HEK293 (cell line): ENCODE results near the gene TBC1D24.

Experiments used
- EGR2 ChIP-seq: fragments of 450-650 bp; formaldehyde crosslinking; IDR thresholded peaks from 2 replicates; pipeline ENCODE4 v1.5.1; 2016; ENCODE audit warnings: low read depth, missing biosample characterization, missing genetic modification characterization
- GLIS2 ChIP-seq: fragments of 450-650 bp; formaldehyde crosslinking; IDR thresholded peaks from 2 replicates; pipeline ENCODE4 v1.5.1; 2016; ENCODE audit warnings: missing biosample characterization, missing genetic modification characterization
- KLF1 ChIP-seq: fragments of 450-650 bp; formaldehyde crosslinking; IDR thresholded peaks from 2 replicates; pipeline ENCODE4 v1.5.1; 2016; ENCODE audit warnings: missing biosample characterization, missing genetic modification characterization
- KLF10 ChIP-seq: fragments of 450-650 bp; IDR thresholded peaks from 2 replicates; pipeline ENCODE4 v1.5.1; 2018; ENCODE audit warnings: missing biosample characterization, mild to moderate bottlenecking, missing genetic modification characterization
- KLF16 ChIP-seq: fragments of 450-650 bp; formaldehyde crosslinking; IDR thresholded peaks from 2 replicates; pipeline ENCODE4 v1.5.1; 2017; ENCODE audit warnings: missing biosample characterization, missing genetic modification characterization
- SCRT2 ChIP-seq: fragments of 450-650 bp; formaldehyde crosslinking; IDR thresholded peaks from 2 replicates; pipeline ENCODE4 v1.5.1; 2016; ENCODE audit warnings: missing biosample characterization, missing genetic modification characterization
- SP7 ChIP-seq: fragments of 450-650 bp; formaldehyde crosslinking; IDR thresholded peaks from 2 replicates; pipeline ENCODE4 v1.5.1; 2016; ENCODE audit warnings: missing biosample characterization, missing genetic modification characterization
- TRIM28 ChIP-seq: IDR thresholded peaks from 2 replicates; pipeline ENCODE4 v1.6.1; 2011; ENCODE audit warnings: low read length, control low read depth, borderline replicate concordance
- ZBTB10 ChIP-seq: fragments of 450-650 bp; formaldehyde crosslinking; IDR thresholded peaks from 2 replicates; pipeline ENCODE4 v1.5.1; 2016; ENCODE audit warnings: missing biosample characterization, missing genetic modification characterization
- ZBTB17 ChIP-seq: fragments of 450-650 bp; formaldehyde crosslinking; IDR thresholded peaks from 2 replicates; pipeline ENCODE4 v1.5.1; 2016; ENCODE audit warnings: missing biosample characterization, missing genetic modification characterization
- ZBTB8A ChIP-seq: fragments of 450-650 bp; formaldehyde crosslinking; IDR thresholded peaks from 2 replicates; pipeline ENCODE4 v1.5.1; 2016; ENCODE audit warnings: missing biosample characterization, missing genetic modification characterization
- ZNF280C ChIP-seq: fragments of 450-650 bp; formaldehyde crosslinking; IDR thresholded peaks from 2 replicates; pipeline ENCODE4 v1.5.1; 2016; ENCODE audit warnings: missing biosample characterization, missing genetic modification characterization
- ZNF311 ChIP-seq: fragments of 450-650 bp; formaldehyde crosslinking; IDR thresholded peaks from 2 replicates; pipeline ENCODE4 v1.5.1; 2017; ENCODE audit warnings: missing biosample characterization, missing genetic modification characterization, borderline replicate concordance
- ZNF530 ChIP-seq: fragments of 450-650 bp; formaldehyde crosslinking; IDR thresholded peaks from 2 replicates; pipeline ENCODE4 v1.5.1; 2016; ENCODE audit warnings: low read depth, missing biosample characterization, missing genetic modification characterization
- ZNF610 ChIP-seq: fragments of 450-650 bp; formaldehyde crosslinking; IDR thresholded peaks from 2 replicates; pipeline ENCODE4 v1.5.1; 2016; ENCODE audit warnings: missing biosample characterization, missing genetic modification characterization, borderline replicate concordance
- ZNF692 ChIP-seq: fragments of 450-650 bp; formaldehyde crosslinking; IDR thresholded peaks from 2 replicates; pipeline ENCODE4 v1.5.1; 2016; ENCODE audit warnings: missing biosample characterization, missing genetic modification characterization
- ZNF777 ChIP-seq: fragments of 450-650 bp; formaldehyde crosslinking; IDR thresholded peaks from 2 replicates; pipeline ENCODE4 v1.5.1; 2017; ENCODE audit warnings: missing biosample characterization, missing genetic modification characterization, borderline replicate concordance
- ZNF785 ChIP-seq: fragments of 450-650 bp; formaldehyde crosslinking; IDR thresholded peaks from 2 replicates; pipeline ENCODE4 v1.5.1; 2016; ENCODE audit warnings: missing biosample characterization, missing genetic modification characterization
- ZXDB ChIP-seq: fragments of 450-650 bp; formaldehyde crosslinking; IDR thresholded peaks from 2 replicates; pipeline ENCODE4 v1.5.1; 2016; ENCODE audit warnings: missing biosample characterization, missing genetic modification characterization
- TF ChIP-seq, protein P1 (sequence below): fragments of 450-650 bp; formaldehyde crosslinking; IDR thresholded peaks from 2 replicates; pipeline ENCODE4 v1.5.1; 2016; ENCODE audit warnings: missing biosample characterization, missing genetic modification characterization
- TF ChIP-seq, protein P2 (sequence below): fragments of 450-650 bp; formaldehyde crosslinking; IDR thresholded peaks from 2 replicates; pipeline ENCODE4 v1.5.1; 2016; ENCODE audit warnings: missing biosample characterization, missing genetic modification characterization
- TF ChIP-seq, protein P3 (sequence below): fragments of 450-650 bp; formaldehyde crosslinking; optimal IDR thresholded peaks from 2 replicates; pipeline ENCODE3; 2016; ENCODE audit warnings: missing biosample characterization, mild to moderate bottlenecking, missing genetic modification characterization

TBC1D24 gene

DNA sequence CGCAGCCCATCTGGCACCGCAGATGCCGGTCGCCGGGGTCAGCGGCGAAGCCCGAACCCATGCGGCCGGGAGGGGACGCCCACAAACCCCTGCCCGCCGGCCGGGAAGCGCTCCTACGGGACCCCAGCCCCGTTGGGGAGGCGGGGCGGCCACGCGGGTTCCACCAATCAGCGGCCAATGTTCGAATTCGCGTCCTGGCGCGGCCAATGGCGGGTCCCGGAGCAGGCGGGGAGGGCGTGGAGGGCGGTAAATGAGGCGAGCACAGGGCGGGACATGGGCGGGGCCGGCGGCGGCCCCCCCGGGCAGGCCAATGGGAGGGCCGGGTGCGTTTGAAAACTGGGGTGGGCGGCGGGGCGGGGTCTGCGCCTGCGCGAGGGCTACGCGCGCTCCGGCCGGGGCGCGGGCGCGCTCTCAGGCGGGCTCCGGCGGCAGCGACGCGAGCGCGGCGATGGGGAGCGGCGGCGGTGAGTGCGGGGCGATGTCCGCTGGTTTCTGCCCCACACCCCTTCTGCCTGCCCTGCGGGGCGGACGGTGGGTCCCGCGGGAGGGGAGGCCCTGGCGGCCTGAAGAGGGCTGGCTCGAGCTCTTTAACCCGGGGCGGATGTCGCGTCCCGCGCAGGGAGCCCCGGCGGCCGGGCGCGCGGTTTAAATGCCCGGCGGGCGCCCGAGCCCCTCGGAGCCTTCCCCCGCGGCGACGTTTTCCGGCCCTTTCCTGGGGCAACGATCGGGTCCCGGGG lies 45.7 kb upstream of the TBC1D24 start, which contains the start of gene CCNF (continued):
- TF ChIP-seq ZNF692 (peak; percentile 9; the same call in 1 of the 2 replicates), KLF16 (peak; percentile 51; the same call in 1 of the 2 replicates), ZNF777 (peak; percentile 9; the same call in 1 of the 2 replicates), ZNF785 (0 out of 2 replicates have a peak, but pooled peaks have one; percentile 44), TRIM28 (no peak), SP7 (tag by site-specific recombination) (peak; percentile 43; the same call in 1 of the 2 replicates), EGR2 (peak; percentile 68), ZNF280C (tag by site-specific recombination) (no peak), SCRT2 (tag by site-specific recombination) (no peak), KLF1 (tag by site-specific recombination) (peak; percentile 94), GLIS2 (peak; percentile 81; the same call in 1 of the 2 replicates), ZBTB10 (tag by site-specific recombination) (peak; percentile 83; the same call in 1 of the 2 replicates), KLF10 (tag by site-specific recombination) (peak; percentile 87; the same call in 1 of the 2 replicates), ZNF610 (tag by site-specific recombination) (peak; percentile 85; the same call in 1 of the 2 replicates), ZNF530 (tag by site-specific recombination) (no peak), ZNF311 (tag by site-specific recombination) (no peak), ZBTB17 (no peak), ZXDB (peak; percentile 96), ZBTB8A (tag by site-specific recombination) (peak; percentile 94)
- TF ChIP-seq, protein P1, sequence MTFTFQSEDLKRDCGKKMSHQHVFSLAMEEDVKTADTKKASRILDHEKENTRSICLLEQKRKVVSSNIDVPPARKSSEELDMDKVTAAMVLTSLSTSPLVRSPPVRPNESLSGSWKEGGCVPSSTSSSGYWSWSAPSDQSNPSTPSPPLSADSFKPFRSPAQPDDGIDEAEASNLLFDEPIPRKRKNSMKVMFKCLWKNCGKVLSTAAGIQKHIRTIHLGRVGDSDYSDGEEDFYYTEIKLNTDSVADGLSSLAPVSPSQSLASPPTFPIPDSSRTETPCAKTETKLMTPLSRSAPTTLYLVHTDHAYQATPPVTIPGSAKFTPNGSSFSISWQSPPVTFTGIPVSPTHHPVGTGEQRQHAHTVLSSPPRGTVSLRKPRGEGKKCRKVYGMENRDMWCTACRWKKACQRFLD, result 0 out of 2 replicates have a peak, but pooled peaks have one; percentile 14
- TF ChIP-seq, protein P2, sequence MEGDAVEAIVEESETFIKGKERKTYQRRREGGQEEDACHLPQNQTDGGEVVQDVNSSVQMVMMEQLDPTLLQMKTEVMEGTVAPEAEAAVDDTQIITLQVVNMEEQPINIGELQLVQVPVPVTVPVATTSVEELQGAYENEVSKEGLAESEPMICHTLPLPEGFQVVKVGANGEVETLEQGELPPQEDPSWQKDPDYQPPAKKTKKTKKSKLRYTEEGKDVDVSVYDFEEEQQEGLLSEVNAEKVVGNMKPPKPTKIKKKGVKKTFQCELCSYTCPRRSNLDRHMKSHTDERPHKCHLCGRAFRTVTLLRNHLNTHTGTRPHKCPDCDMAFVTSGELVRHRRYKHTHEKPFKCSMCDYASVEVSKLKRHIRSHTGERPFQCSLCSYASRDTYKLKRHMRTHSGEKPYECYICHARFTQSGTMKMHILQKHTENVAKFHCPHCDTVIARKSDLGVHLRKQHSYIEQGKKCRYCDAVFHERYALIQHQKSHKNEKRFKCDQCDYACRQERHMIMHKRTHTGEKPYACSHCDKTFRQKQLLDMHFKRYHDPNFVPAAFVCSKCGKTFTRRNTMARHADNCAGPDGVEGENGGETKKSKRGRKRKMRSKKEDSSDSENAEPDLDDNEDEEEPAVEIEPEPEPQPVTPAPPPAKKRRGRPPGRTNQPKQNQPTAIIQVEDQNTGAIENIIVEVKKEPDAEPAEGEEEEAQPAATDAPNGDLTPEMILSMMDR (tag by site-specific recombination), result peak; percentile 18; the same call in 1 of the 2 replicates
- TF ChIP-seq, protein P3, sequence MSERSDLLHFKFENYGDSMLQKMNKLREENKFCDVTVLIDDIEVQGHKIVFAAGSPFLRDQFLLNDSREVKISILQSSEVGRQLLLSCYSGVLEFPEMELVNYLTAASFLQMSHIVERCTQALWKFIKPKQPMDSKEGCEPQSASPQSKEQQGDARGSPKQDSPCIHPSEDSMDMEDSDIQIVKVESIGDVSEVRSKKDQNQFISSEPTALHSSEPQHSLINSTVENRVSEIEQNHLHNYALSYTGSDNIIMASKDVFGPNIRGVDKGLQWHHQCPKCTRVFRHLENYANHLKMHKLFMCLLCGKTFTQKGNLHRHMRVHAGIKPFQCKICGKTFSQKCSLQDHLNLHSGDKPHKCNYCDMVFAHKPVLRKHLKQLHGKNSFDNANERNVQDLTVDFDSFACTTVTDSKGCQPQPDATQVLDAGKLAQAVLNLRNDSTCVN, result peak; percentile 89
